Hindlimb muscle (tissue), 1 donor: ENCODE results near the gene BTBD18. TPM values are rescaled to one million over a fixed set of nuclear protein-coding genes. Genes with fewer than 3 reads are reported as not detected.

Source experiments
- DNase-seq: peaks from one replicate; pipeline ENCODE4 v3.0.0-alpha.2; 2013
- polyA plus RNA-seq: library from polyadenylated mRNA; unstranded; fragments of 120-200 nt; gene quantifications from one replicate; pipeline ENCODE4 v1.2.1, GENCODE V29; 2013; ENCODE audit not compliant: insufficient read length

Gene BTBD18, protein sequence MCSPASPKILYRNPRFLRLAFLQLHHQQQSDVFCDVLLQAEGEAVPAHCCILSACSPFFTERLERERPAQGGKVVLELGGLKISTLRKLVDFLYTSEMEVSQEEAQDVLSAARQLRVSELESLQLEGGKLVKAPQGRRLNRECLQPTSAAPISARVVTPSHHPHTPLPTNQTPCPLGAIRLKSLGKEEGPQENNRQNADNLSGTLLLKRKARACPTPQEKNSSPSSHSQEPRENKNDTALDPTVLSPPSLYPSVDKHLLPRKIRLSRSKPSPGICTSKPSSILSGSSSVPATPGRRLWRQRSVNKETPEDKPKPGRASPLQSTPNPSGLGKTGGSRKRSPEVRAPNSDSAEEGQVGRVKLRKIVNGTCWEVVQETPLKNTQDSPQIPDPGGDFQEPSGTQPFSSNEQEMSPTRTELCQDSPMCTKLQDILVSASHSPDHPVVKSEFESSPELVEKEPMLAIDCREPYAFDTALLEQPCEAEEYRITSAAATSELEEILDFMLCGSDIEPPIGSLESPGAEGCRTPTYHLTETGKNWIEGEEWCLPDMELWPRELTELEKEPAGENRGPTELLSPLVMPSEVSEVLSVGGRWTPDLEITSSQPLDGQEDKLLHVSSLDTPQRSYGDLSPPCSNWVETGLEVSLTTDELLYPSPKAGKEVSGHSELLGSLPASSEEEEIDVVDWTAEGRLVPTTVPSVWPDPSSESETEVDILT
- 0.15 TPM for polyA plus RNA-seq

DNA sequence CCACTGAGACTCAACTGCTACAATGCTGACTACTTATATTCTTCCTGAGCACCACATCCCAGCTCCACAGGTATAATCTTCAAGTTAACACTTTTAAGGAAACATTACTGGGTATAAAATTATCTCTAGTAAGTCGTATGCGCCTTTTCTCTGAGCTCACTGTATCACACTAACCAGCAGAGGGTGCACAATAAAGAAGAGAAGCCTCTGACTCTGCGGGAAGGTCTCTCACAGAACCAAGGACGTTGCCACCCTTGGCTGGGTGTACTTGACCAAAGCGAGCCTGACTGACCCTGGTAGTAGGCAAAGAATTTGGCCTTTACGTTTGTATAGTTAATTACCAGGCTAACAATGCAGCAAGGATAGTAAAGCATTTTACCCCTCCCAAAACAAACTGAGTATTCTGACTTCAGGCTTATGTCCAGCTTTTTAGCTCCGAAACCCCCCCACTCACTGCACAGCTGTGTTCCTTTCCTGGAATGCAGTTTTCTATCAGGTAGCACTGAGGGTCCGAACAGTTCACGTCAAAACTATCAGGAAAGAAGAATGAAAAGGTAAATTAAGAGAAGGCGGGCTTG is at the start of gene BTBD18:
BTBD18 (minus strand) TSS at position 144 of the 578 bp plus-strand sequence. CDS start 631 bp downstream, outside the sequence.
- DNase-seq = no peak

DNA sequence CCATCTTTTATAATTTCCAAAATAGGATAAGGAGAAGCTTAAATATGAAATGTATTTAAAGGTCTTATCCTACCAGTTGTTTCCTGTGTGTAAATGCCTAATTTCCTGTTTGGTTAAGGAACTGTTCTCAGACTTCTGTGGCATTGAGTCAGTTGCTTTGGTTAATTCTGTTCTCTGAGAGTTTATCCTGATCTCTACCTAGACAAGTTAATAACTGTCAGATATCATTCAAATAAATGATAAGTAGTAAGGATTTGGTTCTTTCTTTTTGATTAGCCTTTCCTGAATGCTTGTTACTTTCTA is 49.5 kb upstream of the BTBD18 start:
- DNase-seq = no peak

DNA sequence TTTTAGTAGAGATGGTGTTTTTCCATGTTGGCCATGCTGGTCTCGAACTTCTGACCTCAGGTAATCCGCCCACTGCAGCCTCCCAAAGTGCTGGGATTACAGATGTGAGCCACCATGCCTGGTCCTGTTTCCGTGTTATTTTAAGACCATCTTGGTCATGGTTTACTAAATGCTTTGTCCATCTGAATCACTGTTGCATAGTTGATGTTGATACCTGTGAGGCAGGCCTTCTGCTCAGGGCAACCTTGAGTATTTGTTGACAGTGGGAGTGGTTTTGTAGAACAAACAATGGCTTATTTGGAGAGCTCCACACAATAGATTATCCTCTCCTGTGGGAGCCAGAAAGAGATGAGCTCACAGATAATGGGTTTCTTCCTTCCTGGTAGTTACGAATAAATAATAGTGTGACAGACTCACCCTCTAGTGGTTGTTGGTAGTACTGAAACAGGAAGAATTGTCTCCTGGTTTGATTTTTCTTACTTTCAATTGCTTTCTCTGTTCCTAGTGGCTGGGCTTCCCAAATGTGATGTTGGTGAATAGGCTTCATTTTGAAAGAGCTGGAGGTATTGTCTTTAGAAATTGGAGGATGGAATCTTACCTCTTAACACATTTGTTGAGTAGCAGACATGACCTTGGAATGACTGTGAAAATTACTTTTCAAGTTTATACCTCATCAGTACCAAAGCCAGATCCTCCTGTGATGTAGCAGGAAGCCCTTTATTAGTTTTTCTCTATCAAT is 49.0 kb upstream of the BTBD18 start:
- peak; percentile 69 for DNase-seq

DNA sequence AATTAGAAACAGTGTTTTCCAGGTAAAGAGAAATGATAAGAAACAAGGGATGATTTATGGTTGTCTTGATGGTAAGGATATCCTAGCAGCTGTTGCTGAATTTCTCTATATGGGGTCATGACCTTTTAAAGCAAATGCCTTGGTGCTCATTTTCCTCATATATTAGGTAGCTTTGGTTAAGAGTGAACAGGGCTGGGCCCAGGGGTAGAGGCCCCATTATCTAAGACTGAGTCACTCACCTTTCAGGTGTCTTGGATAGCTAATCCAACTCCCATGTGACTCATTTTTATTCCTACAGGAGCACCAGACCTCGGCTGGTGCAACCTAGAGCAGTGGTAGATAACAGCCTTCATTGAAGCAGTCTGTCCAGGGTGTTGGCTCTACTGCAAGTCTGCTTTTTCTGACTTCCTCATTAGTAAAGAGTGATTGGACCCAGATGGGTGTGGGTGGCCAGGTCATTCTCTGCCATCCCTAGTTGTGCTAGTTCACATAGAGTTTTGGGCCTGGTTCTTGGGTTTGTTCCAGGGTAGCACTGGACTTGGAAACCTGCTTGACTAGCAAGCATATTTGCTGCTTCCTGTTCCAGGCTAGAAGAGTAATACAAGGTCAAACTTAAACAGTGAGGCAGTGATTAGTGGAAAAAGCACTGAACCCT is 47.4 kb upstream of the BTBD18 start:
- DNase-seq = no peak

DNA sequence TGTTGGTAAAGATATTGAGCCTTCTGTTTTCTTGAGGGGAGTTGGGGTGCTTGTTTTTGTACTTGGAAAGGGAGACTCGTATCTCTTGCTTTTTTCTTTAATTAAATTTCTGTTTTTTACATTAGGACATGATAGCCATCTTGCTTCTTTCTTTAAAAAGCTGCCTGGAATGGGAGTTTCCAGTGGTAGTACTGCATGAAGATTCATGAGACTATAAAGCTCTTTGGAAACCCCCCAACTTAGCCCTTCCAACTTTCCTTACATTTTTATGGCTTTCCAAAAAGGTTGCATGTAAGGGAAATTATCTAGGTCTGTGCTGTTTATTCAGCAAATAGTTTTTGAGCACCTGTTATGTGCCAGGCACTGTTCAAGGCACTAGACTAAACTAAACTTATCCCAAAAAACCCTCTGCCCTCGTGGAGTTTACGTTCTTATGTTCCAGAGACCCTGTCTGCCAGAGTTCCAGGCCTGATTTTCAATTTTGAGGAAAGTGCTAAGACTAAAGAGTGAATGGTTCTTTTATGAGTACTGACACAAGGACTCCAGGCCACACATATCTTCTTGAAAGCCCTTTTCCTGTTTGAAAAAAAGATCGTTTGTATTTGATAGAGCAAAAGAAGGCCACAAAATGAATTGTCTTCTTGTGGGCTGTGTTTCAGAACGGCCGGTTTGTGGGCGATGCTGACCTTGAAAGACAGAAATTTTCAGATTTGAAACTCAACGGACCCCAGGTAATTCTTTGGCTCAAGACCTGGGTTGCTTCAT is 41.9 kb upstream of the BTBD18 start:
- DNase-seq = no peak

DNA sequence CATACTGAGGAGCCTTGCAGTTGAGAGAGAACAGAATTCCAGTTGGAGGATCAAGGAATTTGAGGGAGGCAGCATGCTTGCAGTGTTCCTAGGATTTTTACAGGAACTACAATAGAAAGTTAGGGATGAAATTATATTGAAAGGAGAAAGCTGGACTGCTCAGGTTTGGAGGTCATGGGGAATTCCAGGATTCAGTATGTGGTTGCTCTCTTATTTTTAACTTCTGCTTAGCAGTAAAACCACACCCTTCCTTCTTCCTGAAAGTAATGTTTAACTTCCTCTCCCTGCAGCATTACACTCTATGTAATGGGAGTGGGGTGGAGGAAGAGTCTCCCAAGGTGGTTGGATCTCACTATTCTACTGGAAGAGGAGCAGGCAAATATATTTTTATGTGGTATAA is 41.3 kb upstream of the BTBD18 start:
- DNase-seq = no peak

DNA sequence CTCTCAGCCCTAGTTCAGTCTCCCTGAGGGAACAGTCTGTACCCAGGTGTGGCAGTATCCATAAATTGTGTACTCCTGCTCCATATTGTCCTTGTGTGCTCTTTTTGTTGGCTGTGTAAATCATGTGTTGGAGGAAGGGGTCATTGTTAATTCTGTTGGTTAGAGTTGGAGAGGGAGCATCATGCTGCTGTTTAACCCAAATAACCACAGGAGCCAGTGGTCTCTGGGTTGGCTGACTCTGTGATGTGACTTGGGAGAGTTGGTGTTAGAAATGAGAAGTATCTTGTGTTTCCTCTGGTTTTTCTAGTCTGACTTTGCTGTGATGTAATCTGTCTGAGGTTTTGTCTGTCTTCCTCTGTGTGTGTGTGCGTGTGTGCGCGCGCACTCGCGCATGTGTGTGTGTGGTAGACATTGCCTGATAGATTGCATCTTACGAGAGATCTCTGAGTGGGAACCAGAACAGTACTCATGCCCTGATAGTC is 40.5 kb upstream of the BTBD18 start:
- peak; percentile 51 for DNase-seq

DNA sequence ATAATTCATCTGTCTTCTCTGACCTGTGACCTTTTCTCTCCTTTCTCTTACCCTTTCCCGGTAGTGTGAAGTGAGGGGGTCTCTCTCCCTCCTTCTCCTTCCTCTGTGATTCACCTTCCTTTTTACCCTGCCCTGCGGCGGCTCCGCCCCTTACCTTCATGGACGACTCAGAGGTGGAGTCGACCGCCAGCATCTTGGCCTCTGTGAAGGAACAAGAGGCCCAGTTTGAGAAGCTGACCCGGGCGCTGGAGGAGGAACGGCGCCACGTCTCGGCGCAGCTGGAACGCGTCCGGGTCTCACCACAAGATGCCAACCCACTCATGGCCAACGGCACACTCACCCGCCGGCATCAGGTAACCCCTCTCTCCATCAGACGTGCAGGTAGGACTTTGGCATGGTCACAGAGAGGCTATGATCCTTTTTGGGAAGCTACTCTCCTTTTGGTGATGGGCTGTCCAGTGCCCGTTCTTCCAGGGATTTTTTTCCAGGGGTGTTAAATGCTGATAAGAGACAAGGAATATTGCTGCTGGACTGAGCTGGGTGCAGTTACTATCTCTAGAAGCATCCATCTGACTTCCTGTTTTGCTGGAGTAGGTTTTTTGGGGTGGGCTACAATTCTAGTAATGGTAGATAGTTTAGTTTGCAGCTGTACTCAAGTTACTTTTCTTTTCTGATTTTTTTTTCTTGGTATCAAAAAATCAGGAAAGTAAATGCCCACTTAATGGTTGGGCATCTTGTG is 39.9 kb upstream of the BTBD18 start:
- DNase-seq = no peak

DNA sequence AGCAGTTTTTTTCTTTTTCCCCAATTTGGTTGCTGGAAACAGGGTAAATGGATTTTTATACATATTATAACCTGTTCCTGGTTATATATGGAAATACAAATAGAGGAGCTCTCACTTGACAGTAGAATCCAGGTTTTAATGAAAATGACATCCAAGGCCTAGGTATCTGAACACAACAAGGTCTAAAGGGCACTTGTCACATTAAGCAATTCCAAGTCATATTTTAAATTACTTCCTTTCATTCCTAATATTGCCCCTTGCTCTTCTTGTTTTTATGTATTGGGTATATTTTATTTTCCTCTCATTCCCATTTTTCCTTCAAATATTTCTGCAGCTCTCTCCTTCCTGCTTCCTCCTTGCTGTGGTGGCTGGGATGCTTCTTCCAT is 37.1 kb upstream of the BTBD18 start:
- DNase-seq = no peak

DNA sequence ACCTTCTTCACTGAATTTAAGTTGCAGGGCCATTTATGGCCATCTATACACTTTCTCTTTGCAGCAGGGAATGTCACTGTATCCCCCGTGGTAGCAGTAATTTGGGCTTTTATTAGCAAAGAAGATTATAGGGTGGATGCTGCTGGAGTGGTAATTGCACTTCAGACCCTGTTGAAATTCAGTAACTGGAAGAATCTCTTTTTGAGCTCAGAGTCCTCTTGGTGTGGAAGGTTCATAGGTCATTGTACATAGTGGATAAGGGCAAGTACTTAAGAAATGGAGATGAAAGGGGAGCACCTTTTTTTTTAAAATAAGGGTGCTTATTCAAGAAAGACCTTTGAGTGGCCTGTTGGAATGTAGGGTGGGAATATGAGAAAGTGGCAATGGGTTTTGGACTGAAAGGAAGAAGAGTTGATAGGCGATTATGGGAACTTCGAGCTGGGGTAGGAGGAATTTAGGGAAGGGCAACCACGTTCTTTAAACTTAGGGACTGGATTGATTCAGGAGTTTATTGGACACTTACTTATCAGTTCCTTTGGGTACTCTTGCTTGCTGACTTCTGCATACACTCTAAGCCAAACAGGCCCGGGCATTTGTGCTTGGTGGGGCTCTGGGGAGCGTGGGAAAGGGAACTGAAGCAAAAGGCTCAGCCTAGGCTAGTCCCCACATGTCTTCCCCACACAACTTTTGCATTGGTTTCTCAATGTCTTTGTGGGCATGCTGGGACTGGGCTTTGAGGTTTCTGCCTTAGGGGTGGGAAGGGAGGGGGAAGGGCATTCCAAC is 36.5 kb upstream of the BTBD18 start:
- DNase-seq = no peak

DNA sequence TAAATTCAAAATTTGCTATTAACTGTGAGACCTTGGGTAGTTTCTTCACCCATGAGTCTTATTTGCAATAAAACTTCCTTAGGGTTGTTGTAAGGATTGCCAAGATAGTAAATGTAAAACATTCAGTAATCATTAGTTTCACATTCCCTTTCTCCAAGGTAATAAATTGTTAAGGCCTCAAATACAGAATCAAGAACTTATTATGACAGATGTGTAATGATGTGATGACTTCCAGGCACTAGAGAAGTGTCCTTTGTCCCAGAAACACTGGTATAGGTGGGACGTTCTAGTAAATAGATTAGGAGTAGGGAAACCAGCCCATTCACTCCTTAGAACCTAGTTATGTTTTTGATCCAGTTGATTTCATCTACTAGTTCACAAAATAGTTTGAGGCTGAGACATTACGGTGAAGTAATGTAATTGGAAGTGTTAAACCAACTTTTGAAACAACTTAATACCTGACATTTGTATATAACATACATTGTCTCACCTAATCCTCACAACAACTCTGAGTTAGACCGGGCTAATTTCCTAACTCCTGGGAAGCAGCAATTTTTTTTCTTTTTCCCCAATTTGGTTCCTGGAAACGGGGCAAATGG is 35.5 kb upstream of the BTBD18 start:
- DNase-seq = no peak

DNA sequence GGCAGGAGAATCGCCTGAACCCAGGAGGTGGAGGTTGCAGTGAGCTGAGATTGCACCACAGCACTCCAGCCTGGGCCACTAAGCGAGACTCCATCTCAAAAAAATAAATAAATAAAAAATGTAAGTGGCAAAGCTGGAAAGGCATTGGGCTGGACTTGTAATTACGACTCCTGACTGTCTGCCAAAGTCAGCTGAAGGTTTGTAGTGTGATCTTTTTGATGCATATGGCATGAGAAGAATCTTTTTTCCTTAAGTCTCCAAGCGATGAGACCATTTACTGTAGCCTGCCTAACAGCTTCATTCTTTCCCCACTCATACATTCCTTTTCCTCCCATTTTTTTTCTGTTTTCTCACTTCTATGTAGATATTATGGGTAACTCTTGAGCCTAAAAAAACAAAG is 34.8 kb upstream of the BTBD18 start:
- no peak for DNase-seq

DNA sequence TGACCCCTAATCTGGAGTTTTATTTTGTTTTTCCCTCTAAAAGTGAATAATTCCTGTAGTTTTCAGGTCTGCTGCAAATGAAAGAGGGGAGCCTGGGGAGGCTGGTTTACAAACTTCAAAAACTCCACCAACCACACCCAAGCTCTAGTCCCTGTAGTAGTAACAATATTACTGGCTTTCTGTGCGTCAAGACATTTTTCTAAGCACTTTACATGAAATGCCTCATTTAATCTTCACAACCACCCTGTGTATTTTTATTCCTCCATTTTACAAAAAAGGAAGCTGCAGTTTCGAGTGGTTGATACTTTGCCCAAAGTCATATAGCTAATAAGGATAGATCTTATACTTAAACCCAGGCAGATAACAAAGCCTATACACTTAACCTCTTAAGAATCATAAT is 33.5 kb upstream of the BTBD18 start:
- no peak for DNase-seq

DNA sequence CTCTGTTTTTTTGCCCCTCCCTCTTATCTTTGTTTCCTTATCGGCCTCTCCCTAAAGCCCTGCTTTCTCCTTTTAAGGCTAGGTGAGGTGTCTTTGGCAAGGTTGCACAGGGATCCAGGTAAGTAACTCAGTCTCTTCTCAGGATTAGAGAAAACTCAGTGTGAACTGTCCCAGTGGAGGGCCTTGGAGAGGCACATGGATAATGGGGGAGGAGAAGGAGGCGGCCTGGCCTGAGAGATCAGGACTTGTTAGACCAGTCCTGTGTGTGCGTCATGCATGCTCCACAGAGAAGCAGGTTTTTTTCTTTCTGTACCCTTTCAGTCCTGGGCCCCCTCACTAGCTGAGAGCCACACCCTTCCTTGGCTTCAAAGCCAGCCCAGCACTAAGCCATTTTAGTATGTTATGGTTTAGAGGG is 29.9 kb upstream of the BTBD18 start:
- no peak for DNase-seq

DNA sequence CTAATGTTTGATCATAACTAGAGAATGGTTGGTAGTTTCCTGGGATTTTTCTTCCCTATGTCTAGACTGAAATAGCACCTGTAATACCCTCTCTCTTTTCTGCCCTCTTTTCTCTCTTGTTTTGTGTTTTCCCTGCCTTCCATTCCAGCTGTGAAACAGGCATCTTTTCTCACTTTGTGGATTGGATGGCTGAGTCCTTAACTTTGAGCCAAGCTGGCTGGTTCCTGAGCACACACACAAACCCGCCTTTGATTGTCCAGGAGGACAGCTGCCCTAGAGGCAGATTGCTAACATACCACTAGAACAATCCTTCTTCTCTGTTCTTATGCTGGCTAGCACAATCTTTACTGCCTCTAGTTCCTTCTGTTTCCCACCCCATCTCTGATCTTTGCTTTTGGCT is 27.7 kb upstream of the BTBD18 start:
- DNase-seq = no peak

DNA sequence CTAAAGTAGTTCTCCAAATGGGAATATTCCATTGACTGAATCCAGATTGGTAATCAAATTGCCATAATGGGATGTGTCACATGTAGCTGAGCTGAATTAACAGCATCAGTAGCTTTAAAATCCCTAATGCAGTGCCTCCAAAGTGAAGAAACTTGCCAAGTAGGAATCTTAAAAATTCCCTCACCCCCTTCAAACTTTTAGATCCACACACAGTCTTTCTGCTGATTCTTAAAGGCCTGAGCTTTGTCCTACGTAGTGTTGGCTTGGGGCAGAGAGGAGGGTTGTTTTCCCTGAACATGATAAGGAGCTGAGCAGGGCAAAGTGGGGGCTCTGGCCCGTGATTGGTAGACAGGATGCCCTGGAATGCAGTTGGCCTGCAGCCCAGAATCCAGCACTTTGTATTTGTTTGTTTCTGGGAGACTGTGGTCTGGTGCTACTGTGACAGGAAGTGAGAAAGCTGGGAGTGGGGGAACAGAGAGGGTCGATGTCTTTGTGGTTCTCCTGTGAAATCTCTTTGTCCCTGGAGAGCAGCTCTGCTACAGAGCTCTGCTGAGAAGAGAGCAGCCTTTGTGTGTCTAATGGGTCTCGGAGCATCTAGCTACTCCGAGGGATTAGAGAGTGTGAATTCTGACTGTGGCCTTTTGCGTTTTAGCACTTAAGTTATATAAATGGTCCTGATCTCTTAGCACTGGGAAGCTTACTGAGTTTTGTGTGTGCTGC is 26.9 kb upstream of the BTBD18 start:
- DNase-seq = peak; percentile 80

DNA sequence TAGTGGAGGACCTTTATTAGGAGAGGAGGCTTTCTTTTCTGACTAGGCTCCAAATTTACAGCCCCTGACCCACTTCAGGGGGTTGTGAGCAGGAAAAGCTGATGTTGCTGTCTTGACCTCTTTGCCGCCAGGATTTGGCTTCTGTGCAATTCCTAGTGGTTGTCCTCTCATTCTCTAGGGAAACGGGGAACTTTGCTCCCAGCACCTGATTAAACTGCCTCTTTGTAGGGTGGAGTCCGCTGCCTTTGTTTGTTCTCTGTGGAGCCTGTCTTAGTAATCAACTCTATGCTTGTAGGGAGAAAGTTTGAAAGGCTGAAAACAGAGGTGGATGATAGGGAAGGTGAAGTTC is 26.3 kb upstream of the BTBD18 start:
- DNase-seq = no peak

DNA sequence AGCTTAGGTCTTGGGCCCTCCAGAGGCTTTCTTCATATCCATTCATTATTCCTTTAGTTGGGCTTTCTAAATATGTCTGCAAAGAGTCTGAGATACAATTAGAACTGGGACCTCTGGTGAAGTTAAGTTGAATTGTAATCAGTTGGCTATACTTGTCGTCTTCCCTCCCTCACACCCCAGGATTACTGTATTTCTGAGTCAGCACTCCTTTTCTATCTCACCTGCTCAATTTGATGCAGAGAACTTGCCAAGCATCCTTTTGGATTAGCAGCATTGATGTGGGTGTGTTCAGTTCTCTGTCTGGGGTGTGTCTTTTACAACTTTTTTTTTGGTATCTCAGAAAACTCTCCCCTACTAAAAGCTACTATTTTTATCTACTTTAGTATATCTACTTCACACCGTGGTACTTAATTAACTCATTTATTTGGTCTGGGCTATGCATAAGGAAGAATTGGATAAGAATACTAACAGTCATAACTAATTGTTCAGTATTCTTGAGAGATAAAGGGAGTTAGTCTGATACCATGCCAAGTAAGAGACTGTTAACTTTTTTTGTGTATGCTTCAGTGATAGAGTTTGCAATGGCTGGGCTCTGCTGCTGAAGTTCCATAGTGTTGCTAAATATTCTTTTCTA is 25.1 kb upstream of the BTBD18 start:
- no peak for DNase-seq
